WERI-Rb-1 (cell line): ENCODE results near the gene SPDYE2B.
"Not testable (repeated sequence)": the region's sequence is repeated elsewhere in the genome, so short reads cannot be mapped to it uniquely, and the experiment has no call there.

Experiments used
- DNase-seq: peaks from one replicate; pipeline ENCODE4 v3.0.0-alpha.2; 2020
- H3K27ac ChIP-seq: fragments of 250-450 bp; sonication (Bioruptor Pico); 2 replicates; pipeline ENCODE4 v1.5.1; 2020; ENCODE audit warnings: mild to moderate bottlenecking, moderate library complexity
- H3K27me3 ChIP-seq: fragments of 250-450 bp; sonication (Bioruptor Pico); 2 replicates; pipeline ENCODE4 v1.5.1; 2021; ENCODE audit warnings: mild to moderate bottlenecking, low read depth, moderate library complexity; ENCODE audit not compliant: insufficient read depth, severe bottlenecking
- H3K36me3 ChIP-seq: fragments of 250-450 bp; sonication (Bioruptor Pico); 2 replicates; pipeline ENCODE4 v1.5.1; 2020; ENCODE audit warnings: mild to moderate bottlenecking, moderate library complexity
- H3K4me3 ChIP-seq: 2 replicates; pipeline ENCODE4 v1.5.1; 2011; ENCODE audit warnings: low read depth, mild to moderate bottlenecking, control low read depth, low read length
- H3K9me3 ChIP-seq: fragments of 250-450 bp; sonication (Bioruptor Pico); 2 replicates; pipeline ENCODE4 v1.5.1; 2021; ENCODE audit warnings: mild to moderate bottlenecking, moderate library complexity; ENCODE audit not compliant: severe bottlenecking

The SPDYE2B gene

DNA sequence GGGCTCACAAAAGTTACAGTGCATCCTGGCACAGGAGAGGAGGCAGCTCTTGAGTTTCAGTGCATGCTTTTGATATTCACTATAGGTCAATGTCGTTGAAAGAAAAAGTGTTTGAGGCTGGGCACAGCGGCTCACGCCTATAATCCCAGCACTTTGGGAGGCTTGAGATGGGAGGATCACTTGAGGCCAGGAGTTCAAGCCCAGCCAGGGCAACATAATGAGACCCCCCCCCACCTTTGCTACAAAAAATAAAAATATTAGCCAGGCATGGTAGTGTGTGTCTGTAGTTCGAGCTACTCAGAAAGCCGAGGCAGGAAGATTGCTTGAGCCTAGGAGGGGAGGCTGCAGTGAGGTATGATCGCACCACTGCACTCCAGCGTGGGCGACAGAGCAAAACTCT lies 32.0 kb upstream of the SPDYE2B start:
- H3K27me3 ChIP-seq, H3K9me3 ChIP-seq, H3K36me3 ChIP-seq, H3K27ac ChIP-seq, H3K4me3 ChIP-seq: not testable (repeated sequence)
- DNase-seq = peak; percentile 5

DNA sequence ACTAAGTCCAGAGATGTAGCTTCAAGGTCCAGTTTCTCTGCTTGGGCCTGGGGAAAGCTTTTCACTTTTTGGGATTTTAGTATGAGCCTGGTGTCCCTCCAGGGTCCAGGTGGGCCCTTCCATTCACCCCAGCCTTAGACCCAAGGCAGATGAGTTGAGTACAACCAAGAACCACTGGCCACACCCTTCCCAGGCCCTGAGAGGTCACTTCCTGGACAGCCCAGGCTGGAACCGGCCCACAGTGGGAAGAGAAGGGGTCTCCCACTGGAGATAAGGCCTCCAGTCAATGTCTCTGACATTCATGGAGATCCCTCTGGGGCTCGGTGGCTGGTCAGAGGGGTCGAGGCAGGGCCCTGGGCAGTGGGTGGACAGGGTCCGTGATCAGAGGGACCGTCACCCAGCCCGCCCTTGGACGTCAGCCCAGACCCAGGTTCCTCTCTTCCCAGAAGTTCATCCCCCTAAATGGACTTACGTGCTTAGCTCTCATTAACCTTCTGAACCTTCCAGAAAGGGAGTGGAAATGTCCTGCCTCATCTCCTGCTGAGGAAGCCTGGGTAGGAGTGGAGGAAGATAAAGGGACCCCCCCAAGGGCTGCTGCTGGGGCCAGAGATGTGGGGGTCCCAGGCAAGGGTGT lies 22.7 kb upstream of the SPDYE2B start:
- not testable (repeated sequence) for H3K4me3 ChIP-seq, DNase-seq, H3K9me3 ChIP-seq, H3K27me3 ChIP-seq, H3K36me3 ChIP-seq, H3K27ac ChIP-seq

- not testable (repeated sequence) for DNase-seq, H3K27ac ChIP-seq, H3K27me3 ChIP-seq, H3K9me3 ChIP-seq, H3K36me3 ChIP-seq, H3K4me3 ChIP-seq
Observed at GRCh38 chr7:102630622-102631021, 19.5 kb upstream of the SPDYE2B start.

DNA sequence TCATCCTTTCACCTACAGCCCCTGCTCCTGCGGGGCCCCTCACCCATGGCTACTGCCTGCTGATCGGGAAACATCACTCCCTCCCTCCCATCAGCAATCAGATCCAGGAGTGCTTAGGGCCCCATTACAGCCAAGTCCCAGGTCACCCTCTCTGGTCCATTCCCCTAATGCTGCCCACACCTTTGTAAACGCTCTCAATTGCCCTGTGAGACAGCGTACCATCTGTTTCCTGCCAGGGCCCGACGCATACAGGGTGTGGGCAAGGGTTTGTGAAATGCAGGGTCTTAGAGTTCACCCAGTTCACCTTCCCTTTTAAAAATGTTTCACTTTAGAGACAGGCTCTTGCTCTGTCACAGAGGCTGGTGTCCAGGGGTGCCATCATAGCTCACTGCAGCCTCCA lies 15.8 kb upstream of the SPDYE2B start:
- DNase-seq = peak; percentile 9
- H3K4me3 ChIP-seq, H3K36me3 ChIP-seq, H3K27me3 ChIP-seq, H3K9me3 ChIP-seq, H3K27ac ChIP-seq: not testable (repeated sequence)

- not testable (repeated sequence) for H3K4me3 ChIP-seq, H3K27ac ChIP-seq, H3K36me3 ChIP-seq, DNase-seq, H3K27me3 ChIP-seq, H3K9me3 ChIP-seq
Observed at GRCh38 chr7:102635354-102635753, 14.8 kb upstream of the SPDYE2B start.

- not testable (repeated sequence) for H3K27me3 ChIP-seq, H3K27ac ChIP-seq, H3K9me3 ChIP-seq, H3K36me3 ChIP-seq, H3K4me3 ChIP-seq
- peak; percentile 1 for DNase-seq
Observed at GRCh38 chr7:102636956-102637355, 13.2 kb upstream of the SPDYE2B start.

DNA sequence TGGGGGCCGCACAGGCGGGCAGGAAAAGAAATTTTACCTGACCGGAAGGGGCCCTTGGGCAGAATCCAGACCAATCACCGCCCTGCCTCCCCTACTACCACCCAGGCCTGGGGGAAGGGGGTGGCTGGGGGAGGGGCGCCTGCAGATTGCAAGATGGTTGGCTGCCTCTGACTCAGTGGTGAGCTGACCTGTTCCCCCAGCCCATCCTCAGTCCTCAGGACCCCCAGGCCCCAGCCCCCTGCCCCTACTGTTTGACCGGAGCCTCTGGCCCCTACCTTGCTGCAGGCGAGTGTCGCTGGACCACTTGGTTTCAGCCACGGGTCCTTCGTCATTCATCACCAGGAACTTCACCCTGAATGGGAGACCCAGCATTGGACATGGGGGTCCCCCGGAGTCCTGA lies 11.3 kb upstream of the SPDYE2B start:
- not testable (repeated sequence) for H3K9me3 ChIP-seq, H3K27me3 ChIP-seq, H3K27ac ChIP-seq, H3K36me3 ChIP-seq, H3K4me3 ChIP-seq, DNase-seq

DNA sequence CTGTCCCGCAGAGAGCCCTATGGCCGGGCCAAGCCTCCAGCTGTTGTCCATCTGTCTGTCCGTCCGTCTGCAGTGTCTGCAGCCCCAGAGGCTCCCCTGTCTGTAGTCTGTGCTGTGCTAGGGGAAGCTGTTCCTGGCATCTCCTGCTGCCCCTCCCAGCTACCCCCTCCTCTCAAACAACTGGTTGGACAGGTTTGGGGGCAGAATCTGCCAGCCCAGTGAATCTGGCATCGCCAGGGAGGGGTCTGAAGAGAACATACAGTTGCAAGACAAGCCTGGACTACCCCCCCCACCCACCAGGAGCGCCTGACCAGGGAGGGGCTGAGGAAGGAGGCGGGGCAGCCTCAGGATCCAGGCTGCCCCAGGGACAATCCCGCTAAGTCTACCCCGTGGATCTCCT lies 7.4 kb upstream of the SPDYE2B start, which contains the start of gene UPK3BL1:
TSS of gene UPK3BL1 (minus strand) at position 101 of the 400 bp plus-strand sequence. CDS start at position 51, 50 bp downstream.
- not testable (repeated sequence) for H3K36me3 ChIP-seq, DNase-seq, H3K27ac ChIP-seq, H3K9me3 ChIP-seq, H3K4me3 ChIP-seq, H3K27me3 ChIP-seq

DNA sequence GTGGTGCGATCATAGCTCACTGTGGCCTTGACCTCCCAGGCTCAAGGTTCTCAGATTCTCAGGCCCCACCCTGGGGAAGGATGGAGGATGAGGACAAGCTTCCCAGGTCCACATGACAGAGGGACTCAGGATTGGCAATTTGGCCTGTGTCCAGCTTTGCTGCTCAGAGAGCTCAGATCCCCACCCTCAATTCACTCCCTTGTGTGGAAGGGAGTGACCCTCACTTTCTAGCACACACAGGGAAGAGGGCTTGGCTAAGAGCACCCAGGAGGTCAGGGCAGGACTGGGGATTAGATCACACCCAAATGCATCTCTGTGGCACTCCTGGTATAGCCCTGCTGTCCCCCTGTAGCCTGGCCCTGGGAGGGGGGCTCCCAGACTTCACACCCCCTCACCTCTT lies 6.7 kb upstream of the SPDYE2B start:
- not testable (repeated sequence) for DNase-seq, H3K4me3 ChIP-seq, H3K27ac ChIP-seq, H3K36me3 ChIP-seq, H3K27me3 ChIP-seq, H3K9me3 ChIP-seq

GRCh38 chr7:102647813-102648212 lies 2.3 kb upstream of the SPDYE2B start:
- H3K27me3 ChIP-seq, H3K36me3 ChIP-seq, DNase-seq: not testable (repeated sequence)

DNA sequence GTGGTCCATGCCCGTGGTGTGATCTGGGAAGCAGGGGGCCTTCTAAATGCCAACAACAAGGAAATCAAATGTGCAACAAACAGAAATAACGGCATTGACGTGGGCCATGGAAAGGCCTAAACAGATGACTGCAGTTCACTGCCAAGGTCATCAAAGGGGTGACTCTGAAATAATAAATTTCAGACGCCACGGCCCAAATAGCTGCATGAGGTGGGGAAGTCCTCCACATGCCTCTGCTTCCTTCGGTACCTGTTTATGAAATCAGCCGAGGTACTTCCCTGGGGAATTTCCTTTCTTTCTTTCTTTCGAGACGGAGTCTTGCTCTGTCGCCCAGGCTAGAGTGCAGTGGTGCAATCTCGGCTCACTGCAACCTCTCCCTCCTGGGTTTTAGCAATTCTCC lies 14.6 kb downstream of the SPDYE2B start:
- not testable (repeated sequence) for H3K36me3 ChIP-seq, DNase-seq, H3K27ac ChIP-seq, H3K9me3 ChIP-seq, H3K27me3 ChIP-seq, H3K4me3 ChIP-seq

More at GRCh38 chr7:102647813-102648212, 2.3 kb upstream of the SPDYE2B start:
- H3K4me3 ChIP-seq, H3K27ac ChIP-seq, H3K9me3 ChIP-seq: not testable (repeated sequence)

GRCh38 chr7:102666850-102667249 lies 16.7 kb downstream of the SPDYE2B start:
- not testable (repeated sequence) for H3K27me3 ChIP-seq, DNase-seq, H3K36me3 ChIP-seq, H3K27ac ChIP-seq, H3K9me3 ChIP-seq, H3K4me3 ChIP-seq

GRCh38 chr7:102667523-102667922 lies 17.4 kb downstream of the SPDYE2B start:
- not testable (repeated sequence) for H3K27me3 ChIP-seq, H3K4me3 ChIP-seq, H3K36me3 ChIP-seq, DNase-seq, H3K9me3 ChIP-seq, H3K27ac ChIP-seq
